ENCODE measurements around the gene SLC43A2. TPM values are rescaled to one million over a fixed set of nuclear protein-coding genes. Genes with fewer than 3 reads are reported as not detected.

SLC43A2 gene
- total RNA-seq, 4 donors from 2014 or later, result 3.7 to 98.9 (median 12.3) TPM

DNA sequence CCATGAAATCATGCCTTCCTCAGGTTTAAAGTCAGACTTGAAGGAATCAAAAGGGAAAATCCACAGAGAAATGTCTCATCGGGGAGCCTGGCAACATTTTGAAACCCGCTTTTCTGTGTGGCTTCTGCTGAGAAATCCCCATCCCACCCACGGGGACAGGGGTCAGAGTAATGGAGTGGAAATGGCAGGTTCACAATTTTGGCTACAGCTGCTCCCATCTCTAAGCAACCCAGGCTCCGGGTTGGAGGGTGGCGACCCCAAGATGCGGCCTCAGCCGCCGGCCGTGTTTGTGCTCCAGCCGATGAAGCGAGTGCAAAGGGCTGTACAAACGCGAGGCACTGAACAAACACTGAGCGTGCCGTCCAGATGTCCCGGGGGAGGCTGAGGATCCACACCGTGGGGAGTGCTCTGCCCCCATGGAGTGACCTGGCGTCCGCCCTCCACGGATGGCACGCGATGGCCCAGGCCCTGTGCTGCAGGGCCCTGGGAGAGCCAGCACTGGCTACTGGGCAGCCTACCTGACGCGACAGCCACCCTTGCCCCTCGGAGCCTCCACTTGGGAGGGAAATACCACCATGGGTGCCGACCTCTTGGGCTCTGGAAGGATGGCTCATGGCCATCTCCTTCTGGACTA is 22.2 kb downstream of the SLC43A2 start:
- intact Hi-C loops (cut with DNase I; ENCODE audit: low total_unique reads), result no loop called here
- TF ChIP-seq POLR2AphosphoS5 (IDR thresholded peaks at IDR 0.05) (no peak), POLR2A (IDR thresholded peaks at IDR 0.05) (no peak), EP300 (IDR thresholded peaks at IDR 0.05; ENCODE audit: low read depth) (no peak)
- TF ChIP-seq, protein P1, sequence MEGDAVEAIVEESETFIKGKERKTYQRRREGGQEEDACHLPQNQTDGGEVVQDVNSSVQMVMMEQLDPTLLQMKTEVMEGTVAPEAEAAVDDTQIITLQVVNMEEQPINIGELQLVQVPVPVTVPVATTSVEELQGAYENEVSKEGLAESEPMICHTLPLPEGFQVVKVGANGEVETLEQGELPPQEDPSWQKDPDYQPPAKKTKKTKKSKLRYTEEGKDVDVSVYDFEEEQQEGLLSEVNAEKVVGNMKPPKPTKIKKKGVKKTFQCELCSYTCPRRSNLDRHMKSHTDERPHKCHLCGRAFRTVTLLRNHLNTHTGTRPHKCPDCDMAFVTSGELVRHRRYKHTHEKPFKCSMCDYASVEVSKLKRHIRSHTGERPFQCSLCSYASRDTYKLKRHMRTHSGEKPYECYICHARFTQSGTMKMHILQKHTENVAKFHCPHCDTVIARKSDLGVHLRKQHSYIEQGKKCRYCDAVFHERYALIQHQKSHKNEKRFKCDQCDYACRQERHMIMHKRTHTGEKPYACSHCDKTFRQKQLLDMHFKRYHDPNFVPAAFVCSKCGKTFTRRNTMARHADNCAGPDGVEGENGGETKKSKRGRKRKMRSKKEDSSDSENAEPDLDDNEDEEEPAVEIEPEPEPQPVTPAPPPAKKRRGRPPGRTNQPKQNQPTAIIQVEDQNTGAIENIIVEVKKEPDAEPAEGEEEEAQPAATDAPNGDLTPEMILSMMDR (IDR thresholded peaks at IDR 0.05), result no peak
- Histone ChIP-seq H3K27ac (peak overlapping the region; percentile 42 to 60 (median 48)), H3K4me3 (no peak overlapping the region), H3K36me3 (no peaks in the 10 kb centered on the region), H3K4me1 (peaks cover 0 to 14% (median 3%) of the 10 kb centered on the region in 4 donors), H3K27me3 (no peaks in the 10 kb centered on the region), H3K9me3 (no peaks in the 10 kb centered on the region)
- WGBS, 2 donors (ENCODE audit: low coverage in 1 of 2), result 60 to 70% methylated on average over 2 to 26 of the region's 26 CpGs
- no peak for DNase-seq
- in situ Hi-C loops (cut with MboI; ENCODE audit: low pct_ligation_motif_present in 1 of 4, low pct_unique_long_range_greater_than_20kb in 1 of 4, low sequenced_read_pairs in 3 of 4), result no loop called here

DNA sequence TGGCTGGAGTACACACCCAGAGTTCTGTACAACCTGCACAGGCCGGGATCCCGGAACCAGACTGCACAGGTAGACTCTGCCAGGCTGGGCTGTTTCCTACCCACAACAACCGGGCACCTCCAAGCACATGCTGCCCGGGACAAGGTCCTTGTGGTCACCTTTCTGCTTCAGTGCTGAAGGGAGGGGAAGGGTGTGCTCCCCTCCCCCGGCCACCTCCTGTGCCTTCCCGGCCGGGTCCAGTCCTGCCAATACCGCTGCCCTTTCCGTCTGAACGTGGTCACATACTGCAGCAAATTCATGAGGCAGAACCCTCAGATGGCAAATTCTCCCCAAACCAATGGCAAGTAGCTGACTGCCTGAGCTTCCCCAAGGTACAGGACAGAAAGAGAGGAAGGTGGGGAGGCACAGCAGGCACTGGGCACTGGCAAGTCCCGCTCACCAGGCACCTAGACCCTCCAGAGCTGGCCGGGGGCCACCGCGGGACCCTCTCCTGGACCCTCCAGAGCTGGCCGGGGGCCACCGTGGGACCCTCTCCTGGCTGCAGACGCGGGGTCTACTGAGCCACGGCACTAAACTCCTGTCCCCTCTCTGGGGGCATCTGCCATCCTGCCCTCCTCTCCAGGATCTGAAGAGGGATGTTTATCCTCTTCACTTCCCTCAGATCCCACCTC is 22.8 kb downstream of the SLC43A2 start:
- Histone ChIP-seq H3K4me1 (peaks cover 0 to 14% (median 3%) of the 10 kb centered on the region in 4 donors), H3K9me3 (no peaks in the 10 kb centered on the region), H3K27me3 (no peaks in the 10 kb centered on the region), H3K4me3 (no peak overlapping the region), H3K27ac (peak overlapping the region in 2 of 4 donors; percentile 17 to 53), H3K36me3 (no peaks in the 10 kb centered on the region)
- 89% methylated on average over 19 of the region's 19 CpGs; no CpG with 5 or more reads in 1 of the 2 donors for WGBS, 2 donors (ENCODE audit: low coverage in 1 of 2)
- intact Hi-C loops (cut with DNase I; ENCODE audit: low total_unique reads), result no loop called here
- in situ Hi-C loops (cut with MboI; ENCODE audit: low pct_ligation_motif_present in 1 of 4, low pct_unique_long_range_greater_than_20kb in 1 of 4, low sequenced_read_pairs in 3 of 4), result no loop called here
- TF ChIP-seq POLR2A (IDR thresholded peaks at IDR 0.05) (no peak), POLR2AphosphoS5 (IDR thresholded peaks at IDR 0.05) (no peak), EP300 (IDR thresholded peaks at IDR 0.05; ENCODE audit: low read depth) (no peak)
- TF ChIP-seq, protein P1 (IDR thresholded peaks at IDR 0.05), result no peak
- no peak for DNase-seq

DNA sequence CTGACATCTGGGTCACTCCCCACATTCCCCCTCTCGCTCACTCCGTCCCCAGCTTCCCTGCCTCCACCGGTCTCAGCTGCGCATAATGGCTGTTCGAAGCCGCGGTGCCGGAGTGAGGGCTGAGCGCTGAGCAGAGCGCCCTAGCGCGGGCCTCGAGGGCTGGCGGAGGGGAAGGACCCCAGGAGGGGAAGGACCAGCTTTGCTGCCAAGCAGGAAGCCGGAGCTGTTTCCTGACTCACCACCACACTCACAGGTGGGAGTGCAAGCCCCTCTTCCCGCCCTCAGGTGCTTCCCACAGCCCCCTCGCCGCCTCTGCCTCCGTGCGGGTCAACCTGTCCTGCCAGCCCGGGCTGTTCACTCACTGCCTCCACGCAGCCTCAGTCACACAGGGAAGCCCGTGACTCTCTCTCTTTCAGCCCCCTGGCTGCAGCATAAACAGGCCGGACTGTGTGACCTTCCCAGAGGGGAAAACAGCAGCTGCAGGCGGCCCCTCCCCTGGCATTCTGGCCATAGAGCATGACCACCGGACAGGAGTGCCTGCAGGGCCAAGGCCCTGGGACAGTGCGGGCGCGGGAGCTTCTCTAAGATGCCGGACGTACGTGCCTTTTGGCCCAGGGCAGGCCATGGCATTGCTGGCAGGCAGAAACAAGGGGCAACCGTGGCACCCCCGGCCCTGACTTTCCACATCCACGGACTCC is 23.7 kb downstream of the SLC43A2 start:
- WGBS, 2 donors (ENCODE audit: low coverage in 1 of 2), result 87% methylated on average over 32 of the region's 35 CpGs; no CpG with 5 or more reads in 1 of the 2 donors
- H3K4me3 ChIP-seq, result no peak overlapping the region
- no peaks in the 10 kb centered on the region for H3K9me3 ChIP-seq
- no peaks in the 10 kb centered on the region for H3K36me3 ChIP-seq
- H3K27me3 ChIP-seq, result no peaks in the 10 kb centered on the region
- intact Hi-C loops (cut with DNase I; ENCODE audit: low total_unique reads), result no loop called here
- in situ Hi-C loops (cut with MboI; ENCODE audit: low pct_ligation_motif_present in 1 of 4, low pct_unique_long_range_greater_than_20kb in 1 of 4, low sequenced_read_pairs in 3 of 4), result no loop called here
- H3K4me1 ChIP-seq, result peaks cover 0 to 14% (median 3%) of the 10 kb centered on the region in 4 donors
- no peak for DNase-seq
- no peak overlapping the region for H3K27ac ChIP-seq
- TF ChIP-seq POLR2AphosphoS5 (IDR thresholded peaks at IDR 0.05), result no peak
- TF ChIP-seq POLR2A (IDR thresholded peaks at IDR 0.05), result no peak
- TF ChIP-seq EP300 (IDR thresholded peaks at IDR 0.05; ENCODE audit: low read depth), result no peak
- TF ChIP-seq, protein P1 (IDR thresholded peaks at IDR 0.05), result no peak

DNA sequence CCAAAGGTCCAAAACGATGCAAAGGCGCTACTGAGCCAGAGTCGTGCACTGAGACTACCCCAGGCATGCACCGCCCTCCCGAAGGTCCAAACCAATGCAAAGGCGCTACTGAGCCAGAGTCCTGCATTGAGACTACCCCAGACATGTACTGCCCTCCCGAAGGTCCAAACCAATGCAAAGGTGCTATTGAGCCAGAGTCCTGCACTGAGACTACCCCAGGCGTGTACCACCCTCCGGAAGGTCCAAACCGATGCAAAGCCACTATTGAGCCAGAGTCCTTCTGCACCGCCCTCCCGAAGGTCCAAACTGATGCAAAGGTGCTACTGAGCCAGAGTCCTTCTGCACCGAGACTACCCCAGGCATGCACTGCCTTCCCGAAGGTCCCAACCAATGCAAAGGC is 27.1 kb downstream of the SLC43A2 start:
- WGBS, 2 donors (ENCODE audit: low coverage in 1 of 2), result 96% methylated on average over 14 of the region's 14 CpGs; no CpG with 5 or more reads in 1 of the 2 donors
- H3K36me3 ChIP-seq, result no peaks in the 10 kb centered on the region
- in situ Hi-C loops (cut with MboI; ENCODE audit: low pct_ligation_motif_present in 1 of 4, low pct_unique_long_range_greater_than_20kb in 1 of 4, low sequenced_read_pairs in 3 of 4) (no loop called here), intact Hi-C loops (cut with DNase I; ENCODE audit: low total_unique reads) (no loop called here)
- DNase-seq, result no peak
- peaks cover 0 to 16% (median 9%) of the 10 kb centered on the region in 4 donors for H3K4me1 ChIP-seq
- H3K27me3 ChIP-seq, result no peaks in the 10 kb centered on the region
- H3K4me3 ChIP-seq, result no peak overlapping the region
- no peak overlapping the region for H3K27ac ChIP-seq
- no peak for TF ChIP-seq POLR2AphosphoS5 (IDR thresholded peaks at IDR 0.05)
- H3K9me3 ChIP-seq, result no peaks in the 10 kb centered on the region

Data from transverse colon (tissue), 4 donors.